ENCODE data around the gene C9orf72.
"Not testable (repeated sequence)": the region's sequence is repeated elsewhere in the genome, so short reads cannot be mapped to it uniquely, and the experiment has no call there.

Gene C9orf72, protein sequence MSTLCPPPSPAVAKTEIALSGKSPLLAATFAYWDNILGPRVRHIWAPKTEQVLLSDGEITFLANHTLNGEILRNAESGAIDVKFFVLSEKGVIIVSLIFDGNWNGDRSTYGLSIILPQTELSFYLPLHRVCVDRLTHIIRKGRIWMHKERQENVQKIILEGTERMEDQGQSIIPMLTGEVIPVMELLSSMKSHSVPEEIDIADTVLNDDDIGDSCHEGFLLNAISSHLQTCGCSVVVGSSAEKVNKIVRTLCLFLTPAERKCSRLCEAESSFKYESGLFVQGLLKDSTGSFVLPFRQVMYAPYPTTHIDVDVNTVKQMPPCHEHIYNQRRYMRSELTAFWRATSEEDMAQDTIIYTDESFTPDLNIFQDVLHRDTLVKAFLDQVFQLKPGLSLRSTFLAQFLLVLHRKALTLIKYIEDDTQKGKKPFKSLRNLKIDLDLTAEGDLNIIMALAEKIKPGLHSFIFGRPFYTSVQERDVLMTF

GRCh38 chr9:27572918-27573633, at the start of gene C9orf72:
Gene C9orf72 (minus strand): TSS chr9:27573481. CDS start chr9:27567120, 6,361 bp downstream.
- DNase-seq = peak; percentile 48

DNA sequence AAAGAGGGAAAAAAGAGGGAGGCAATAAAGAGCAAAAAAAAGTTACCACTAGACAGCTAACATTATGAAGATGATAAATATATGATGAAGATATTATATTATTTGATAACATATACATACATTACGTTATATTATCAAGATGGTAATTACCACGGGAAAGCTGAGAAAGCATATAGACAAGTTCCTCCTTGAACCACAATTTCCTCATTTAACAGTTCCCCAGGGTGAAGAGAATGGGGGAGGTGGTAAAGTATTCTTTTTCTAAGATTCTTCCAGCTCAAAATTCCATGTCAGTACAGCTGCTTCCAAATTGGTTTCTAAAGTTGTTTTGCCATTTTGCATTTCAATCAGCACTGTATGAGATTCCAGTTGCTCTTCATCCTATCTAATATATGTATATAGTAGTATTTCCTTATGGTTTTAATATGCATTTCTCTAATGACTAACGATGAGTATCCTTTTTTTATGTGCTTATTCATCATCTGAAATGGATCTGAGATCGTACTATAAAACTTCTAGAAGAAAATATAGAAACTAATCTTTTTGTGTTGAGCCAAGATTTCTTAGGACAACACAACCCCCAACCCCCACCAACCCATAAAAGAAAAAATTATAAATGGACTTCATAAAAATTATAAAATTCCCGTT, 49.5 kb upstream of the C9orf72 start:
- DNase-seq = no peak

DNA sequence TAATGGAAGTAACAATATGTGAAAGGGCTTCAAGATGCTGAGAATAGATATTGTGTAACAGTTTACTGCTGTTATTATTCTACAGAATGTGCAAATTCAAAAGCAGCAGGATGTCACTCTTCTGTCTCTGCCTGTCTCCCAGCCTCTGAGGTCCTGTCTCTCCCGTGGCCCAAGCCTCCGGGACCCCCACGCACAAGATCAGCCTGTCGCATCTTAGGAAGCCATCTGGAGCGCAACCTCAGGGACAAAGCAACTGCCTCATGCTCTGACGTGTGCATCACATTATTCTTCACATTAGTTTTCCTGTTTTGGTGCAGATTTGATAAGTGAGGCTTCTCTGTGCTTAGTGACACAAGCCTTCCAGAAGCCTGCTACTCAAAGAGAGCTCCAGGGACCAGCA, 46.5 kb upstream of the C9orf72 start:
- DNase-seq = no peak

DNA sequence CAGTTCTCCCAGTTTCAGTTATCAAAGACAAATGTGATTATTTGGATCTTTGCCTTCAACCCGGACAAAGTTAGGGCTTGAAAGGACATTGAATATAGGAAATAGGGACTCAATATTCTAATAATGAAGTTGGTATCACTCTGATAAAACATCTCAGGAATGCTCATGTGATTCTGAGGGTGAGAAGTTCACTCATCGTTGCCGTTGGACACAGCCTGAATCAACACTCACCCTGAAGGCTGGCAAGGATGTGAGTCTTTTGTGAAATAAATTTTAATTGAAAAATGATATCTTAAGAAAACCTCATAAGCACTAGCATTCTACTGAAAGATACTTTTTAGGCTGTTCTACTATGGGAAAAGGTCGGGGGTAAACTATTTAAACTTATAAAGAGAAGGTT, 44.8 kb upstream of the C9orf72 start:
- DNase-seq = no peak

GRCh38 chr9:27614551-27614950, 41.3 kb upstream of the C9orf72 start:
- DNase-seq = no peak

- not testable (repeated sequence) for DNase-seq
Measured at GRCh38 chr9:27612036-27612435, 38.8 kb upstream of the C9orf72 start.

- no peak for DNase-seq
Measured at GRCh38 chr9:27610622-27611021, 37.3 kb upstream of the C9orf72 start.

- DNase-seq = no peak
Measured at GRCh38 chr9:27602954-27603353, 29.7 kb upstream of the C9orf72 start.

- no peak for DNase-seq
Measured at GRCh38 chr9:27602142-27602861, 29.0 kb upstream of the C9orf72 start.

- no peak for DNase-seq
Measured at GRCh38 chr9:27601396-27601795, 28.1 kb upstream of the C9orf72 start.

DNA sequence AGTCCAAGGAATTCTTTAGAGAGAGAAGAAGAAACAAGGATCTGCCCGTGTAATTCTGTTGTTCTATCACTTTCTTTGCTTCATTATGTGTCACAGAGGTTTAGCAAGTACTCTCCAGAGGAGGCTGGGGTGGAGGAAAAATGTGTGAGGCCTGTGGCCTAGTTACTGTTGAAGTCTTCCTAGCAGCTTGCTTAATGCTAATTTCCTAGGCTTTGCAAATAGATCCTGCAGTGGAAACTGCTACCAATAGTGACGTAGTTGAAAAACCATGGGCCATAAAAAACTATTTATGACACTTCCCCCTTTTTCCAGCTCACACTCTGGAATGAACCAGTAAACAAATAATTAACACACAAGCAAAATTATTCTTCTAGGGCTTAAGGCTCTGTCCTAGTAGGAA, 27.0 kb upstream of the C9orf72 start:
- no peak for DNase-seq

- DNase-seq = no peak
Measured at GRCh38 chr9:27599870-27600238, 26.6 kb upstream of the C9orf72 start.

DNA sequence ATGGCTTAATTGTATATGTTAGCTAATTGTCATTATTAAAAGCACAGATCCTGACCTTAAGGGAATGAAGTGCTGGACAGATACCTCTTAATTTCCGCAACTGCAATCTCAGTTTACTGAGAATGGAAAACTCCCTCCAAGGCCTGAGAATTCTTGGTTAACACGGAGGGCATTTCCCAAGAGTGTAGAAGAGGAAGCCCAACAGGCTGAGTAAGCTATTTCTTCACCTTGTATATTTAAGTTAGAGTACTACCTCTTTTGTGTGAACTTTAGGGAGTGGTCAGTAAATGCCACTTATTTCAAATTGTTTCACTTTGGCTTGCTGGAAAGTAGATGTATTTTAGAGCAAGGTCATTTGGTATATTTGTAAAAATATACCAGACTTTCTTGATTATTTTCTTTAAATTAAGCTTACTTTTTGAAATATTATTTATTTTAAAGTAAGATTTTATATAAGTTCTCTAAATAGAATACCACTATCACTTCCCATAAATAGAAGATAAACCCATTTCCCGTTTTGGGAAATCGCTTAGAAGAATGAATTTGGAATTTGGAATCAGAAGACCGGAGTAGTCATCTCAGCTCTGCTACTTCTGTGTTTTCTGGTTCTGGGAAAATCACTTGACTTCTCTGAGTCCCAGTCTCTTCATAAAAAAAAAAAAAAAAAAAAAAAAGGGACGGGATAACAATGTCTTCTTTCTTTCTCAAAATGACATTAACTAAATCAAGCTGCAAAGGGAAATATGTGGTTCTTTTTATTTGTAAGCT, 26.0 kb upstream of the C9orf72 start:
- no peak for DNase-seq

DNA sequence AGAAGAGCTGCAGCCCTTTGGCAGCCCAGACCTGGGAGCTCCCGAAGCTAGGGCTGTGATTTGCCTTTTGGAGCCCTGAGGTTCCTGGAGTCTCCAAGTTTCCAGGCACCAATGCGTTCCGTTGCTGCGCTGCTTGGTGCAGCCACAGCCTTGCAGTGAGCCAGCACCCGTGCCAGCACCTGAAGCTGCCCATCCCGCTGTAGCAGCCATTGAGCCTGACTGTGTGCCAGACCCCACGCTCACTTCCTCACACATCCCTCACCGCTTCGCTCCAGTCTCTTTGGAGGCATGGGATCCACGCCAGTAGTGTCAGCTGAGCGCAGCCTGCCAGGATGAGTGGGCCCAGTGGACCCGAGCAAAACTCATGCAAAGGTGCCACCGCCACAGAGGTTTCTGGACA, 22.5 kb upstream of the C9orf72 start:
- no peak for DNase-seq

DNA sequence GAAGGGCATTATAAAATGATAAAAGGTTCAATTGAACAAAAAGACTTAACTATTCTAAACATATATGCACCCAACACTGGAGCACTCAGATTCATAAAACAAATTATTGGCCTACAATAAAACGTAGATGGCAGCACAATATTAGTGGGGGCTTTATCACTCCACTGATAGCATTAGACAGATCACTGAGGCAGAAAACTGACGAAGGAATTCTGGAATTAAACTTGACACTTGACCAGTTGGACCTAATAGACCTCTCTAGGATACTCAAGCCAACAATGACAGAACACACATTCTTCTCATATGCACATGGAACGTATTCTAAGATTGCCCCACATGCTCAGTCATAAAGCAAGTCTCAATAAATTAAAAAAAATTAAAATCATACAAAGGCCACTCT, 18.4 kb upstream of the C9orf72 start:
- no peak for DNase-seq

DNA sequence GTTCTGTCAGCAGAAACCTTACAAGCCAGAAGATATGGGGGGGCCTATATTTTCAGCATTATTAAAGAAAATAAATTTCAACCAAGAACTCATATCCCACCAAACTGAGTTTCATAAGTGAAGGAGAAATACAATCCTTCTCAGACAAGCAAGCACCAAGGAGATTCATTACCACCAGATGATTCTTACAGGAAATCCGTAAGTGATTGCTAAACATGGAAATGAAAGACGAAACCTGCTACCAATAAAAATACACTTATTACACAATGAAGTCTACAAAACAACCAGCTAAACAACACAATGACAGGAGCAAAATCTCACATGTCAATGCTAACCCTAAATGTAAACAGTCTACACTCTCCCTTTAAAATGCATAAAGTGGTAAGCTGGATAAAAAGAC, 17.8 kb upstream of the C9orf72 start:
- DNase-seq = no peak

GRCh38 chr9:27590651-27591050, 17.4 kb upstream of the C9orf72 start:
- DNase-seq = no peak

DNA sequence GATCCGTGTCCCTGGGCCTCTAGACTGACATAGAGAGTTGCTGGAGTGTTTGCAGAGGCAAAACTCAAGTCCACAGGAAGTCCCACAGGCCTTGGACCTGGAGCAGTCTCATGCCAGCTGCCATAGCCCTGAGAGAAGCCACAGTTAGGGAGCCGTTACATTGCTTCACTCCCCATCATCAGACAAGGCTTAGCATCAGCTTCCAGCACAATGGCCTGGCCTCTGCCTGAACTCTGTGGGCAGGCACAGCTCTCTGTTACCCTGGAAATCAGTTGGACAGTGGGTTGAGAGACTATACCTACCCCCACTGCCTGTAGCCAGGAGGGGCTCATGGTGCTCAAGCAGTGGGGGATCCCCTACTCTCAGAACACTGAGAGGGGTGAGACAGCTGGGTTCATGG, 16.2 kb upstream of the C9orf72 start:
- DNase-seq = no peak

DNA sequence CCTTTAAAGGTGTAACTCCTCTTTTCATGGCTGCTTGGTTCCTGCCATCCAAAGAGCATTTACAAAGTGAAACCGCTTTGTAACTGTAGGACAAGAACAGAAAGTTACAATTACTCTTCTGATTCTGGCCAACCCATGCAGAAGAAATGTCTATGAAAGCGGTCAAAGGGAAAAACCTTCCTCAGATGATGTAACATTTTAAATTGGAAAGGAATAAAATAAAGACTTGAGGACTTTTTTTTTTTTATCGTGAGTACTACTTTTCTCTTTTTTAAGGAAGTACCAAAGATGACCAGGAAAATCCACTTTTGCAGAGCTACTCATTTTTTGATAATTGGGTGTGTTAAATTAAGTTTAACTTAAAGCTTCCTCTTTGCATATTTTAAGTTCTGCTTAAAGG, 13.0 kb upstream of the C9orf72 start:
- DNase-seq = no peak

GRCh38 chr9:27584931-27585330, 11.7 kb upstream of the C9orf72 start:
- no peak for DNase-seq

DNA sequence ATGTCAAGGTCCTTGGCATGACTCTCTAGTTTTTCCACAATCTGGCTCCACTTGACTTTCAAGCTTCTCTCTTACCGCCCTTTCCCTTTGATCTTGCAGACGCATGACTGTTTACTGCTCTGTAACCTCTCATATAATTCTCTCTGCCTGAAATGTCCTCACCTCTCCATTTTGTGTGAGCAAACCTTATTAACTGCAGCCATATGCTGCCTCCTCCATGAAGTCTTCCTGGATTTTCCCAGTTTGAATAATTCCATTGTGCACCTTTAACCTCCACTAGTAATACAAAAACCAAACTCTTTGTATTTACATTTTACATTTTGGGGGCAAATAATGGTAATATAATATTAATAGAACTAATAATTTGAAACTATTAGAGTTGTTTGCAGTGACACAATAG, 9.5 kb upstream of the C9orf72 start:
- DNase-seq = no peak

DNA sequence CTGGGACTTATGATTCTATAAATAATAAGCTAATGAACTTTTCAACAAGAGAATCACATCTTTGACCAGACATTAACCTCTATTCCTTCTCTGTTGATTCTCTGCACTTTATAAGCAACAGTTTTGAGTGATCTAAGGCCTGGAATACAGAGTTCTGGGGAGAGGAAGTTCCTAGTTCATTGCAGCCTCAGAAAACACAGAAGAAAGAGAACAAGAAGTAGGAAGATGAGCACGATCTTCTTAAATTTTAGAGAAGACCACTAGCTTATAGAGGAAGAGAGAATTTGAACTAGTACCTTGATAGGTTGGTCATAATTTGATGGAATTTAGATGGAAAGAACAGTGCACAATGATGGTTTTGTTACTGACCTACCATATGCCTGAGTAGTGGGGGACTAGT, 8.5 kb upstream of the C9orf72 start:
- no peak for DNase-seq
